A204.1 (cell line): ENCODE data around the gene MAPK14.

ENCODE experiments used
- FAIRE-seq: peaks from 2 replicates; lab custom pipeline; 2012; peaks lifted over from hg19 to GRCh38; lab: Jason Lieb, UNC

MAPK14 gene

GRCh38 chr6:36038120-36038876, 10.7 kb downstream of the MAPK14 start:
- no peak for FAIRE-seq

- no peak for FAIRE-seq
Observed at GRCh38 chr6:36039112-36039511, 11.5 kb downstream of the MAPK14 start.

- no peak for FAIRE-seq
Observed at GRCh38 chr6:36040958-36041357, 13.3 kb downstream of the MAPK14 start.

DNA sequence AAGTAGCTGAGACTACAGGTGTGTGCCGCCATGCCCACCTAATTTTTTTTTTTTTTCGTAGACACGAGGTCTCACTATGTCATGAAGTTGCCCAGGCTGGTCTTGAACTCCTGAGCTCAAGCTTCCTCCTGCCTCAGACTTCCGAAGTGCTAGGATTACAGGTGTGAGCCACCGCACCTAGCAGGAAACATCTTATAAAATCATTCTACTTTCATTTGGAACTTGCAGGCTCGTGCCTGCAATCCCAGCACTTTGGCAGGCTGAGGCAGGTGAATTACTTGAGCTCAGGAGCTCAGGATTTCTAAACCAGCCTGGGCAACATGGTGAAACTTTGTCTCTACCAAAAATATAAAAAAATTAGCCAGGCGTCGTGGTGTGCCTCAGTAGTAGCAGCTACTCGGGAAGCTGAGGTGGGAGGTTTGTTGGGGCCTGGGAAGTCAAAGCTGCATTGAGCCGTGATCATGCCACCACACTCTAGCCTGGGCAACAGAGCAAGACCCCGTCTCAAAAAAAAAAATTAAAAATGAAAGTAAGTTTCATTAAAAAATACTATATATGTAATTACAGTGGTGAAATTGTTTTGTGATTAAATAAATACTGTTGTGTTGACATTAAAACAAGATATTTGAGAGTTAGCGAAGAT, 15.1 kb downstream of the MAPK14 start:
- FAIRE-seq = no peak

DNA sequence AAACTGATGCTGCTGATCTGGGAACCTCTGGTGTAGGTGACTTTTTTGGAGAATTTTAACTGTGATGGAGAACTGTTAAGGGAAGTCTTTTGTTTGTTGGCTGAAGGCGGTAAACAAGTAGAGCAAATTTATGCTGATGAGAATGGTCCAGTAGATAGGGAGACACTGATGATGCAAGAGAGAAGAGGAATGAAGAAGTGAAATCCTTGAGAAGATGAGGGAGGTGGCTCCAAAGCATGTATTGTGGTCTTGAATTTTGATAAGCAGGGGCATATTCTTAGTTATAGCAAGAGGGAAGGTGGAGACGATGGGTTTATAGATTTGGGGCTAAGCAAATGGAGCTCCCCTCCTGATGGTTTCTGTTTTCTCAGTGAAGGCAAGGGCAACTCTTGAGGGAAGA, 22.0 kb downstream of the MAPK14 start:
- FAIRE-seq = no peak

GRCh38 chr6:36050305-36050704, 22.7 kb downstream of the MAPK14 start:
- no peak for FAIRE-seq

- FAIRE-seq = no peak
Observed at GRCh38 chr6:36050947-36051710, 23.5 kb downstream of the MAPK14 start.

- FAIRE-seq = no peak
Observed at GRCh38 chr6:36052097-36052496, 24.5 kb downstream of the MAPK14 start.

DNA sequence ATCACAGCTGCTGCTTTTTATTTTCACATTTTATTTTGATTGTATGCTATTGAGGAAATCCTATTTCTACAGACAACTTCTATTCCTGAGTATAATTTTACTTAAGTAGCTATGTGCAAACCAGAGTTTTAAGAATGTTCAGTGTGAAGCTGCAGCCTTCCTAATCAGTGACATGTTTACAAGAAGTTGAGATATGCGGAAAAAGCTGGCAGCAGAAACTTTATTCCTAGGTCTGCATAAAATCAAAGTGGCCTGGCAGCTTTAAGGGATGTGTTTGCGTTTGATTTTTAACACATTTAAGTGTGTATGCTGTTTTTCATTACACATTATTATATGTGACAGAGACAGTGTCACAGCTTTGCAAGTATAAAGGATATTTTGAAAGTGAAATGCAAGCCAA, 26.3 kb downstream of the MAPK14 start:
- FAIRE-seq = no peak

DNA sequence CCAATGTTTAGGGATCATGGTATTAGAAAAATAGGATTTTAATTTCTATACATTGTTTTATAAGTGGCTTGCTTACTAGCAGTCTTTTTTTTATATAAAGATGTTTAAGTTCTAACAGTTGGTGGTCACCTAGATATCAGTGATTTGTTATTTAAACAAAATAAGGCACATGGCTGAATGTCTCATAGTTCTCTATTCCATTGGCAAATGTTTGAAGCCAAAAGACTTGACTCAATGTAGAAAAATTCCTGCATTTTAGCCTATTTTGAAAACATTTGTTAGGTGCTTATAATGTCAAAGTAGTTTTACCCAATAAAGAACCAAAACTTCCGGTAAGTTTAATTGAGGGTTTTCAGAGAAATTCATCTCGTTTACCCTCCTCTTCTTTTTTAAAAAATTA, 26.8 kb downstream of the MAPK14 start:
- no peak for FAIRE-seq

DNA sequence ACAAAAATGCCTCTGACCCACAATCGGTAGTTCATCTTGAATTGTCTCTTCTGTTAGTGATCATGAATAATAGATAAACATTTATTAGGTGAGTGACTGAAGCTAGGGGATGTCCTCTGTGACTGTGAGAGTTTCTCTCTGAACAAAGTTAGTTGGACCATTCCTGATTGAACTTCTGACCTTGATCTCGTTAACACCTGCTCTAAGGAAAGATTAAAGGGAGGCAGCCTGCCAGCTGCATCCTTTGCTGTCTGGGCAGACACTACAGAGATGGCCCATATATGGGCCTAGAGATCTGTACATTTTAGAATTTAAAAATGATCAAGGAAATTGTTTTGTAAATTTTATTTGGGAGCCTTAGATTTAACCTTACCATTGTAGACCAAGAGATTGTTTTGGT, 27.3 kb downstream of the MAPK14 start:
- no peak for FAIRE-seq

DNA sequence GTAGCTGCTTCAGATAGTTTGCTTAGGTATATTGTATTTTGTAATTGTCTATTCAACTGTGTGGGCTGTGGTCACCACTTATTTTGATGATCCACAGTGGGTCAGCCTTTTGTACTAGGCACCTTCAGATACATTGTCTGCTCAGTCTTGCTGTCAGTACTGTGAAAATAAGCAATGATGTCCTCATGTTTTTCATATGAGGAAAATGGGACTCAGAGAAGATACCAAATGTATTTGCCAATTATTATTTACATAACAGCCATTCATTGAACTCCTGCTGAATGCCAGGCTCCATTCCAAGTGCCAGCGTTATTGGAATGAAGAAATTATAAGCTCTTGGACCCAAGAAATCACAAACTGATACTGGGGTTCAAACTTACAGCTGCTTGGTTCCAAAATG, 28.6 kb downstream of the MAPK14 start:
- FAIRE-seq = no peak

DNA sequence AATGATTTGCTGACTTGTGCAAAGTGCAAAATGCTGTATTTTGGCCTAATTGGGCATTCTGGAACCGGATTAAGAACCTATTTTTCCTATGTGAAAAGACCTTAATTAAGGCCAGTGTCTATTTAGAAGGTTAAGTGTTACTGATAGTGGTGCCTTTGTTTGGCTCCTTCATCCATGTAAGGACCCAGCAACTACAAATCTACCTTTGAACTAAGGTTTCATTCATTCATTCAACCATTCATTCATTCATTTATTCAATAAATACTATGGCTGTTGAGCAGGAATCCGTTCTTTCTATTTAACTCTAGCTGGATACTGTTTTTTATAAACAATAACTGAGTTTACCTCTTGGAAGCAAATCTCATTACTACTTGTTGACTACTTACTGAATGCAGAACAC, 33.6 kb downstream of the MAPK14 start:
- FAIRE-seq = no peak

DNA sequence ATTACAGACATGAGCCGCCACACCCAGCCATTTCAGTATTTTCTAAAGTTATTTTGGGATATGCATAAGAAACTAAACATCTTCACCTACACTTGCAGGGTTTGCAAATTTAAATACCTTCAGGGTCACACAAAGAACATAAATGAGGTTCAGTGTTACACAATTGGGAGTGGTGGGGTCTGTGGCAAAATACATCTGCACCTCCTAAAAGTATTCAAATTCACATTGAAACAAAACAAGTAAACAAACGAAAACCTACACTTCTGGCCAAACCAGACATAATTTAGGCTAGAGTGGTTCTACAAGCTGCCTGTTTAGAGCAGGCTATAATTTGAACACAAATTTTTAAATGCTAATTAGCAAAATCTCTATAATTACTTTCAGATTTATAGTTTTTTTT, 34.6 kb downstream of the MAPK14 start:
- FAIRE-seq = no peak

- no peak for FAIRE-seq
Observed at GRCh38 chr6:36063318-36064060, 35.9 kb downstream of the MAPK14 start.

- FAIRE-seq = no peak
Observed at GRCh38 chr6:36064770-36065396, 37.3 kb downstream of the MAPK14 start.

DNA sequence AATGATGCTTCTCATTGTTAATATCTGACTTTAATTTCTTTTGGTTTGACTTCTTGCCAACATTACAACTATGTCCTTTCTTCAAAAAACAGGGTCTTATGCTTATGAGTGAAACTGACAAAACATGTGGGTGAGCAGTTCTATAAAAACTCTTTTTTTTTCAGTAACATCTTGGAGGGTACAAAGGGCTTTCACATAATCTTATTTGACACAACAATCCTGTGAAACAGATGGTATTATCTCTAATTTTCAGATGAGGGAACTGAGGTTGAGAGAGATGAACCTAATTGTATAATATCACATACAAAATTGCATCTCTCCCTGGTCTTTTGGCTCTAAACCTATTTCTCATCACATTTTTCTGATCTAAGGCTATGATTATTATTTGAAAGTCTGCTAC, 38.3 kb downstream of the MAPK14 start:
- FAIRE-seq = no peak

- FAIRE-seq = no peak
Observed at GRCh38 chr6:36066817-36067216, 39.2 kb downstream of the MAPK14 start.

- FAIRE-seq = no peak
Observed at GRCh38 chr6:36067374-36068011, 39.9 kb downstream of the MAPK14 start.

- FAIRE-seq = no peak
Observed at GRCh38 chr6:36068012-36068392, 40.4 kb downstream of the MAPK14 start.

- no peak for FAIRE-seq
Observed at GRCh38 chr6:36068586-36068985, 41.0 kb downstream of the MAPK14 start.

GRCh38 chr6:36069573-36069972, 42.0 kb downstream of the MAPK14 start:
- no peak for FAIRE-seq
